Activated CD4-positive, alpha-beta T cell treated with anti-CD3 and anti-CD28 coated beads, Interleukin-2, amount 10 ng/mL, durations not matched to agents 24 days and 14 days (primary cell): Measurements from ENCODE around the gene GDF11. TPM values are rescaled to one million over a fixed set of nuclear protein-coding genes. Genes with fewer than 3 reads are reported as not detected.
A peak's percentile ranks its signal among the peaks of the same experiment; 100 is the strongest.

Source experiments
- DNase-seq: peaks from one replicate; pipeline ENCODE4 v3.0.0; 2022
- H3K27ac Mint-ChIP-seq: one replicate; pipeline ENCODE4 v1.8.0; 2022; ENCODE audit warnings: mild to moderate bottlenecking, mixed read lengths
- H3K27me3 Mint-ChIP-seq: one replicate; pipeline ENCODE4 v1.8.0; 2022; ENCODE audit warnings: mixed read lengths
- H3K36me3 Mint-ChIP-seq: one replicate; pipeline ENCODE4 v1.8.0; 2022; ENCODE audit warnings: low read depth, mild to moderate bottlenecking, mixed read lengths
- H3K4me1 Mint-ChIP-seq: one replicate; pipeline ENCODE4 v1.8.0; 2021; ENCODE audit warnings: mixed read lengths
- H3K4me3 Mint-ChIP-seq: one replicate; pipeline ENCODE4 v1.8.0; 2022; ENCODE audit warnings: mild to moderate bottlenecking, moderate library complexity, mixed read lengths
- H3K9me3 Mint-ChIP-seq: one replicate; pipeline ENCODE4 v1.8.0; 2021; ENCODE audit warnings: mixed read lengths
- intact Hi-C: fragments of 100-400 bp; cut with micrococcal nuclease; formaldehyde crosslinking; loops from one replicate; pipeline ENCODE4 v1.15.1; 2023
- total RNA-seq: library from RNA; stranded (reverse); gene quantifications from 2 replicates; pipeline ENCODE4 v1.2.3, GENCODE V29; 2022

Gene GDF11
- 14.3 and 15.1 TPM in 2 replicates for total RNA-seq

GRCh38 chr12:55742719-55743405 is at the start of gene GDF11:
GDF11 (plus strand) TSS chr12:55743122; CDS start chr12:55743317, 195 bp downstream.
- Mint-ChIP-seq H3K4me1 (peaks cover 41% of the 10 kb centered on the region), H3K4me3 (peak within 1 kb of the TSS; percentile 98), H3K27me3 (peaks cover 4% of the 10 kb centered on the region), H3K27ac (peak within 1 kb of the TSS; percentile 90), H3K36me3 (peaks cover 3% of the 10 kb centered on the region), H3K9me3 (no peaks in the 10 kb centered on the region)
- DNase-seq: peak; percentile 94
- intact Hi-C loops: loop anchor here (5.0 kb wide), 1 partner anchor 359 kb away; the partner anchor contains the start of gene PA2G4

GRCh38 chr12:55693323-55694187 is 49.4 kb upstream of the GDF11 start:
- no peak overlapping the region for H3K4me3 Mint-ChIP-seq
- no peaks in the 10 kb centered on the region for H3K9me3 Mint-ChIP-seq
- no peak overlapping the region for H3K27ac Mint-ChIP-seq
- no peaks in the 10 kb centered on the region for H3K36me3 Mint-ChIP-seq
- intact Hi-C loops: no loop called here
- H3K4me1 Mint-ChIP-seq: no peaks in the 10 kb centered on the region
- DNase-seq: no peak
- peaks cover 4% of the 10 kb centered on the region for H3K27me3 Mint-ChIP-seq

DNA sequence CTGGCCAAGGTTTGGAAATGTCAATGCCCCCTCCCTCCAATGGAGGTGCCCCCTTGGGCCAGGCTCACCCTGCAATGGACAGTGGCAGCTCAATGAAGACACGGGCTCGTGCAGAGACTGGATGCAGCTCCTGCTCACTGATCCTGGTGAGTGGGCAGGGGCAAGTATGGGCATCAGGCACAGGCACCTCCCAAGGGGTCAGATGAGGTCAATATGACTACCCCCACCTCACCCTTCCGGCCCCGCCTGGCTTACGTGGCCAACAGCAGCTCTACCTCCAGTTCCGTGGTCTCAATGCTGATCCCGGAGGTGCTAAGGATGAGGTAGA is 48.8 kb upstream of the GDF11 start:
- no peaks in the 10 kb centered on the region for H3K9me3 Mint-ChIP-seq
- peaks cover 4% of the 10 kb centered on the region for H3K27me3 Mint-ChIP-seq
- no peaks in the 10 kb centered on the region for H3K4me1 Mint-ChIP-seq
- no peak overlapping the region for H3K27ac Mint-ChIP-seq
- intact Hi-C loops: no loop called here
- no peak for DNase-seq
- no peak overlapping the region for H3K4me3 Mint-ChIP-seq
- H3K36me3 Mint-ChIP-seq: no peaks in the 10 kb centered on the region

- no peaks in the 10 kb centered on the region for H3K9me3 Mint-ChIP-seq
- no peaks in the 10 kb centered on the region for H3K4me1 Mint-ChIP-seq
- H3K27me3 Mint-ChIP-seq: peaks cover 1% of the 10 kb centered on the region
- intact Hi-C loops: no loop called here
- H3K36me3 Mint-ChIP-seq: no peaks in the 10 kb centered on the region
- no peak overlapping the region for H3K27ac Mint-ChIP-seq
- no peak for DNase-seq
- no peak overlapping the region for H3K4me3 Mint-ChIP-seq
Observed at GRCh38 chr12:55694651-55695050, 48.3 kb upstream of the GDF11 start.

- H3K4me1 Mint-ChIP-seq: no peaks in the 10 kb centered on the region
- H3K4me3 Mint-ChIP-seq: no peak overlapping the region
- intact Hi-C loops: no loop called here
- no peak overlapping the region for H3K27ac Mint-ChIP-seq
- no peaks in the 10 kb centered on the region for H3K36me3 Mint-ChIP-seq
- H3K9me3 Mint-ChIP-seq: no peaks in the 10 kb centered on the region
- DNase-seq: no peak
- no peaks in the 10 kb centered on the region for H3K27me3 Mint-ChIP-seq
Observed at GRCh38 chr12:55695349-55695748, 47.6 kb upstream of the GDF11 start.

DNA sequence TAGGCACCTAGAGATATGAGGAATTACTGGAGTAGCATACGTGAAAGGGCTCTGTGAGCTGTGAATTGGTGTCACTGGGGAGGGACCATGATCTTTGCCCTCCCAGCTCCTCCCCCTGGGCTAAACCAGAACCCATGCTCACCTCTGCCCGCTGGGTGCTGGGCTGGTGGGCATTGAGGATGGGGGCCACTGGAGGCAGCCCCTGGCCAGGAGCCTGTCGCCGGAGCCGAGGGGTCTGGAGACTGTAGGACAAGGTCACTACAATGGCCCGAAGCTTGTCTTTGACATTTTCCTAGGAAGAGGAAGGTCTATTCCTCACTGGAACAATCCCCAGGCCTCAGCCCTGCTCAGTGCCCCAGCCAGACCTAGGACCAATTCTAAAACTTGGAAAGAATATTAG is 46.8 kb upstream of the GDF11 start:
- DNase-seq: no peak
- H3K4me1 Mint-ChIP-seq: no peaks in the 10 kb centered on the region
- H3K36me3 Mint-ChIP-seq: no peaks in the 10 kb centered on the region
- no peaks in the 10 kb centered on the region for H3K27me3 Mint-ChIP-seq
- H3K4me3 Mint-ChIP-seq: no peak overlapping the region
- H3K9me3 Mint-ChIP-seq: no peaks in the 10 kb centered on the region
- no peak overlapping the region for H3K27ac Mint-ChIP-seq
- intact Hi-C loops: no loop called here

DNA sequence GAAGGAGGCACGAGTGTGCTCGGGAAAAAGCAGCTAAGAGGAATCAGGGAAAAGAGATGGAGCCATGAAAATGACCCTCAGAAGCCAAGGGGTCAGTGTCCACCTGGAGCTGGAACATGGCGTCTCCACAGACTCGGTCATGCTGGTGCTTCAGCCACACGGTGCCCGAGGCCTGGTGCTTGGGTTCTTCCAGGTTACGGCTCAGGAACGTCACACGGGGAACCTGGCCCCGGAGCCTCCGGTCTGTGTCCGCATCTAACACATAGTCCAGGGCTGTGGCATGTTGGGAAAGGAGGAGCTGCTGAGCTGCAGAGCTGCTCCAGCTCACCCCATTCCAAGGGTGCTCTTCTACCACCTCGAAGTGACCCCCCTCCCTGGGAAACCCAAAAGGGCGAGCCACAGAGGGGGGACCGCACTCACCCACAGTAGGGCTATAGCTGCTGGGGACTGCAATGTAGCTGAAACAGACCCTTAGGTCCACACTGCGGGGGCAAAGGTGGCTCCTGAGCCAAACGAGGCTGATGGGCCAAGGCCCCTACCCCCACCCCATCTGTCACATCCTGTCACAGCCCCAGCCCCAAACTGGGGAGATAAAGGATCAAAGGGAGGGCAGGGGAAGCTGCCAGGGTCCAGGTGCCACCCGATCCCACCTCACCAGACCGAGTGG is 46.0 kb upstream of the GDF11 start:
- no peak for DNase-seq
- intact Hi-C loops: no loop called here
- no peak overlapping the region for H3K27ac Mint-ChIP-seq

GRCh38 chr12:55697686-55698085 is 45.2 kb upstream of the GDF11 start:
- H3K9me3 Mint-ChIP-seq: no peaks in the 10 kb centered on the region
- no peaks in the 10 kb centered on the region for H3K36me3 Mint-ChIP-seq
- H3K27me3 Mint-ChIP-seq: no peaks in the 10 kb centered on the region
- intact Hi-C loops: no loop called here
- H3K27ac Mint-ChIP-seq: no peak overlapping the region
- no peak overlapping the region for H3K4me3 Mint-ChIP-seq
- H3K4me1 Mint-ChIP-seq: no peaks in the 10 kb centered on the region
- no peak for DNase-seq

More for the DNA sequence above, 46.0 kb upstream of the GDF11 start:
- H3K4me3 Mint-ChIP-seq: no peak overlapping the region
- no peaks in the 10 kb centered on the region for H3K9me3 Mint-ChIP-seq
- no peaks in the 10 kb centered on the region for H3K36me3 Mint-ChIP-seq
- H3K27me3 Mint-ChIP-seq: no peaks in the 10 kb centered on the region
- no peaks in the 10 kb centered on the region for H3K4me1 Mint-ChIP-seq

GRCh38 chr12:55698241-55698955 is 44.5 kb upstream of the GDF11 start:
- no peaks in the 10 kb centered on the region for H3K36me3 Mint-ChIP-seq
- no peaks in the 10 kb centered on the region for H3K9me3 Mint-ChIP-seq
- intact Hi-C loops: no loop called here
- no peaks in the 10 kb centered on the region for H3K4me1 Mint-ChIP-seq
- DNase-seq: no peak
- H3K27me3 Mint-ChIP-seq: peaks cover 3% of the 10 kb centered on the region
- no peak overlapping the region for H3K4me3 Mint-ChIP-seq
- no peak overlapping the region for H3K27ac Mint-ChIP-seq

DNA sequence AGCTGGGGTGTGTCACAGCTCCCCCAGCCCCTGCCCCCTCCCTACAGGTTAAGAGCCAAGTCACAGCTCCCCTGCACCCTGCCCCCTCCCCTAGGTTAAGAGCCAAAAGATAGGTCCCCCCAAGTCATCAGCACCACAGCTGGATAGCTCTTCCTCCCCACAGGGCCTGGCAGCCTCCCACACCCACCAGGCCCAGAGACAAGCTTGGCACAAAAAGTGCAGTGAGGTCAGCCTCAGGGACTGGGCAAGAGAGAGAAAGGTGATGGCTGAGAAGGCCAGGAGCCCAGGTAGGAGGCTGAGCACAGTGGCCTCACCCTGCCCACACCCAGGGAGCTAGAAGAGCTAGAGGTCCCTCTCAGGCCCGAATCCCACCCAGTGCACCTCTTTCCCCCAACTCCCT is 44.0 kb upstream of the GDF11 start:
- intact Hi-C loops: no loop called here
- no peak for DNase-seq
- no peaks in the 10 kb centered on the region for H3K36me3 Mint-ChIP-seq
- no peak overlapping the region for H3K27ac Mint-ChIP-seq
- no peaks in the 10 kb centered on the region for H3K4me1 Mint-ChIP-seq
- H3K4me3 Mint-ChIP-seq: no peak overlapping the region
- no peaks in the 10 kb centered on the region for H3K9me3 Mint-ChIP-seq
- peaks cover 7% of the 10 kb centered on the region for H3K27me3 Mint-ChIP-seq

DNA sequence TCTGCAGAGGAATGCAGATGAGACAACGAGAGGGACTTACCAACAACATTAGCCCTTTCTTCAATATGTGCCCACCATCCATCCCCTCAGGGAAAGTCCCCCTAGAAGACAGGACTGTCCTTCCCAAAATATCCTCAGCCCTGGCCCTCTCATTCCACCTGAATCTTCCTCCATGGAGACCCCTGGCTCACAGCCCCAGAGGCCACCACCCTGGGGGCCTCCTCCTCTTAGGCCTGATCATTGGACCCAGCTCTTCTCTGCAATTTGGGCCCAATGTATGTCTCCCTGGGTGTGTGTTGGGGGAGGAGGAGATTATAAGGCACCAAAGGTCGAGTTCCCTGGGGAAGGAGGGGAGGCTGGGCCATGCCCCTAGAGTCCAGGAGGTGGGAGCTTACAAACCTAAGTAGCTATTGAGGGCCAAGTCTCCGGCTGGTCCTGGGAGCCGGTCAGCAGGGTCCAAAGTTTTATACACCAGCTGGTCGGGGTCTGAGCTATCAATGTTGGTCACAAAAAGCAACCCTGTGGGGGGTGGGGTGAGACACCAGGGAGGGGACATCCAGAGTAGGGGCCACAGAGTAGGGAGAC is 43.4 kb upstream of the GDF11 start:
- H3K4me3 Mint-ChIP-seq: no peak overlapping the region
- H3K36me3 Mint-ChIP-seq: no peaks in the 10 kb centered on the region
- H3K27ac Mint-ChIP-seq: no peak overlapping the region
- no peaks in the 10 kb centered on the region for H3K4me1 Mint-ChIP-seq
- H3K9me3 Mint-ChIP-seq: no peaks in the 10 kb centered on the region
- H3K27me3 Mint-ChIP-seq: peaks cover 9% of the 10 kb centered on the region
- no peak for DNase-seq
- intact Hi-C loops: no loop called here

GRCh38 chr12:55700255-55701018 is 42.5 kb upstream of the GDF11 start:
- Mint-ChIP-seq H3K4me3 (no peak overlapping the region), H3K4me1 (no peaks in the 10 kb centered on the region), H3K27ac (no peak overlapping the region), H3K9me3 (no peaks in the 10 kb centered on the region), H3K27me3 (peaks cover 15% of the 10 kb centered on the region), H3K36me3 (no peaks in the 10 kb centered on the region)
- intact Hi-C loops: no loop called here
- no peak for DNase-seq

- H3K4me1 Mint-ChIP-seq: no peaks in the 10 kb centered on the region
- H3K27me3 Mint-ChIP-seq: peaks cover 27% of the 10 kb centered on the region
- no peak overlapping the region for H3K4me3 Mint-ChIP-seq
- no peak overlapping the region for H3K27ac Mint-ChIP-seq
- intact Hi-C loops: no loop called here
- DNase-seq: no peak
- H3K36me3 Mint-ChIP-seq: no peaks in the 10 kb centered on the region
- no peaks in the 10 kb centered on the region for H3K9me3 Mint-ChIP-seq
Observed at GRCh38 chr12:55702861-55703260, 40.1 kb upstream of the GDF11 start.
